DMS153 (cell line): ENCODE measurements around the gene CHST12.

Source experiments
- DNase-seq: peaks from one replicate; lab custom pipeline; 2025; lab: John Stamatoyannopoulos, UW

CHST12 gene

DNA sequence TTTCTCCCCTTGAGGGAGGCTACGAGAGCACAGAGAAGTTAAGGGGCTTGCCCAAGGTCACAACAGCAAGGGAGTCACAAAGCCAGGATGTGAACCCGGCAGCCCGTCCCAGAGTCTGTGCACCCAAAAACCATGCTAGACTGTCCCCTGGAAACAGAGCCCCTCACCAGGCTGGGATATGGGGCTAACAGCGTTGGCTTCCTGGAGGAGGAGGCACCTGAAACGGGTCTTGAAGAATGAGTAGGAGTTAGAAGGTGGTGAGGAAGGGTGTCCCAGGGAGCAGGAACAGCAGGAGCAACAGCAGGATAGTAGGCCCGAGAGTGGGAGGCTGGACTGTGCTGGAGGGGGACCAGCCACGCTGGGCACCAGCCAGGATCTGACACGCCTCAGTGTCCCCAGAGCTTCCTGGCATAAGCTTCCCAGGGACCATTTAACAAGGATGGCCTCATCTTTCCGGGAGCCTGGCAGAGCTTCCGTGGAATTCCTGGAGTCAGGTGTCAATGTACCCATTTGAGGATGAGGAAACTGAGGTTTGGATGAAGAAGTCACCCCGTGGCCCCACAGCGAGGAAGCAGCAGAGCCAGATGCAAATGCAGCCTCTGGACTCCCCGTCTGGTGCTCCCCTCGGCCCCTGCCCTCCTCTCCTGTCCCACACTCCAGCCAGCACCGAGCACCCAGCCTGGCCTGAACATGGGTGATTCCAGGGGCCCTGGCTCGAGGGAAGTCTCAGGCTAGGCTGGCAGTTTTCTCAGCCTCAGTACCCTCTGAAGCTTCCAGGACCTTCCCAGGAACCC is 76.1 kb downstream of the CHST12 start:
- DNase-seq: no peak

DNA sequence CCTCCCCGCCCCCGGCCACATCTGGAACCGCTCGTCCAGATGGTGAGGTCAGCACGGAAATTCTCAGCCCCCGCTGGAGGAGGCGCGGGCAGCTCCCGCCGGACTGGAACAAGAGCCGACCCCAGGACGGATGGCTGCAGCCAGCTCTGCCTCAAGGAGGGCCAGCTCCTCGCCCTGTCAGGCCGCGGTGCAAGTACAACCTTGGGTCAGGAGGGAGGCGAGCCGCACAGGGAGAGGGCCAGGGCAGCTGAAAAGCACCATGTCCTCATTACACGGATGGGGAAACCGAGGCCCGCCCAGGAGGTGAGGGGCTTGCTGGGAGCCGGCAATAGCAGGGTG is 76.6 kb downstream of the CHST12 start:
- no peak for DNase-seq

- DNase-seq: no peak
Observed at GRCh38 chr7:2481195-2481594, 77.8 kb downstream of the CHST12 start.

- DNase-seq: no peak
Observed at GRCh38 chr7:2482725-2483451, 79.5 kb downstream of the CHST12 start.

DNA sequence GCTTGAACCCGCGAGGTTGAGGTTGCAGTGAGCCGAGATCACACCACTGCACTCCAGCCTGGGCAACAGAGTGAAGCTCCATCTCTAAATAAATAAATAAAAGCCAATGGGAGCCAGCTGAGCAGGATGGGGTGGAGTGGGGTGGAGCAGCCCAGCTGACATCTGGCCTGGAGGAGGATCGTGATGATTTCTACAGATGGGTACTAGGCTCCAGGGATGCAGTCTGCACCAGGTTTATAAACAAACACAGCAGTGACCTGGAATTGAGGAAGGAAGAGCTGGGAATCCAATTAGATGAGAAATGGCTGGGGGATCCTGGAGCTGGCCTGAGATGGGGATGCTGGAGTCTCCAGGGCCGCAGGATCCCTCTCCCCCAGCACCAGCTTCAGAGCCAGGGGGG is 80.1 kb downstream of the CHST12 start:
- DNase-seq: peak; percentile 30

DNA sequence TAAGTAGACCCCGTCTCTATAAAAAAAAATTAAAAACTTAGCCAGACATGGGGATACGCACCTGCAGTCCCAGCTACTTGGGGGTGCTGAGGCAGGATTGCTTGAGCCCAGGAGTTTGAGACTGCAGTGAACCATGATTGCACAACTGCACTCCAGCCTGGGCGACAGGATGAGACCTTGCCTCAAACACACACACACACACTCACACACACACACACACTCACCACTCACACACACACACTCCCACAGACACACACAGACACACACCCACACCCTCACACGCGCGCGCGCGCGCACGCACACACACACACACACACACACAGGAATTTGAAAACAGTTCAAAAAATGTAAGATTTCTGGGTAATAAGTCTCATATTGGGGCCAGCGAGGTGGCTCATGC is 81.5 kb downstream of the CHST12 start:
- no peak for DNase-seq

DNA sequence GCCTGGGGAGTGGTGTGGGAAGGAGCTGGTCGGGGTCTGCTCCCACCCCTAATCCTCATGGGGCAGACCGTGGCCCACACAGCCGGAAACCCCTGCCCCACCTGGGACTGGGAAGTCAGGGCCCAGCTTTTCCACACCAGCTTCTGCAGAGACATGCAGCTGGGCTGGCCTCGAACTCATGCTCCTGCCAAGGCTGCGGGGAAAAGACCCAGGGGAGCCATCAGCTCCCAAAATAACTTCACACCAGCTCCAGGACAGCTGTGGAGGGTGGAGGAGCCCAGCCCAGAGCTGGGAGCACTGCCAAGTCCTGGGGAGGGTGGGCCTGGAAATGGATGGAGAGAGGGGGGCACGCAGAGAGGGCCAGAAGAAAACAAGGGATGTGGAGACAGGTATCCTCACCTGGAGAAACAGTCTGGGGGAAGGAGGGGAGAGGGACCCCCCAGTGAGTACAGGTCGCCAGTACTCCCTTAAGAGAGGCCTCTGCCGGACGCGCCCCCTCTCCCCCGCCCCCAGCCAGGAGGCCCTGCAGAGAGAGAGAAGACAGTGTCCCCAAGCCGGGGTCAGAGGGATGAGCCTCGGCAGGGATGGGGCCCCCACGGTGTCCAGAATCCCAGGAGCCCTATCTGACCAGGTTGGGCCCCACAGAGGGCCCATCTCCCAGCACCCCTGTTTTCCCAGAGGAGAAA is 84.3 kb downstream of the CHST12 start:
- DNase-seq: no peak

- DNase-seq: no peak
Observed at GRCh38 chr7:2488272-2488645, 84.8 kb downstream of the CHST12 start.

DNA sequence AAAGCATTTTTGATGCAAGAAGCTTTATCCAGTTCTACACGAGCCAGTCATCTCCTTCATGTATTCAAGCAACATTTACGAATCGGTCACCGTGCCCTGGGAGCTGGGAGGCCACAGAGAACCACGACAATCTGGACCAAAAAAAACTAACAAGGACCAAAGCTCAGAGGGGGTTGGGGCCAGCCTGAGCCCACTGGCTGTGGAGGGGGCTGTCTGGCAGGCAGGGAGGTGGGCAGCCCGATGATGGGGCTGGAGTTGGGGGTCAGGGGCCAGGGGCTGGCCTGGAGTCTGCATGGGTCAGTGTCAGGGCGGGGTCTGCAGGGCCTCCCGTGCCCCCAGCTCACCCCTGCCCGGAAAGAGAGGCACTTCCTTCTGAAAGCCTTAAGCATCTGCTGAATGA is 85.3 kb downstream of the CHST12 start:
- DNase-seq: no peak

- DNase-seq: no peak
Observed at GRCh38 chr7:2490181-2490651, 86.8 kb downstream of the CHST12 start.

DNA sequence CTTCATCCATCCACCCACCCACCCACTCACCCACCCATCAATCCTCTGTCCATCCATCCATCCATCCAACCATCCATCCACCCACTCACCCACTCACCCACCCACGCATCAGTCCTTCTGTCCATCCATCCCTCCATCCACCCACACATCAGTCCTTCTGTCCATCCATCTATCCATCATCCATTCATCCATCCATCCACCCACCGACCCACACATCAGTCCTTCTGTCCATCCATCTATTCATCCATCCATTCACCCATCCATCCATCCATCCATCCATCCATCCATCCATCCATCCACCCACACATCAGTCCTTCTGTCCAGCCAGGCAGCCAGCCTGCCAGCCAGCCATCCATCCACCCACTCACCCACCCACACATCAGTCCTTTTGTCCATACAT is 88.6 kb downstream of the CHST12 start:
- no peak for DNase-seq

DNA sequence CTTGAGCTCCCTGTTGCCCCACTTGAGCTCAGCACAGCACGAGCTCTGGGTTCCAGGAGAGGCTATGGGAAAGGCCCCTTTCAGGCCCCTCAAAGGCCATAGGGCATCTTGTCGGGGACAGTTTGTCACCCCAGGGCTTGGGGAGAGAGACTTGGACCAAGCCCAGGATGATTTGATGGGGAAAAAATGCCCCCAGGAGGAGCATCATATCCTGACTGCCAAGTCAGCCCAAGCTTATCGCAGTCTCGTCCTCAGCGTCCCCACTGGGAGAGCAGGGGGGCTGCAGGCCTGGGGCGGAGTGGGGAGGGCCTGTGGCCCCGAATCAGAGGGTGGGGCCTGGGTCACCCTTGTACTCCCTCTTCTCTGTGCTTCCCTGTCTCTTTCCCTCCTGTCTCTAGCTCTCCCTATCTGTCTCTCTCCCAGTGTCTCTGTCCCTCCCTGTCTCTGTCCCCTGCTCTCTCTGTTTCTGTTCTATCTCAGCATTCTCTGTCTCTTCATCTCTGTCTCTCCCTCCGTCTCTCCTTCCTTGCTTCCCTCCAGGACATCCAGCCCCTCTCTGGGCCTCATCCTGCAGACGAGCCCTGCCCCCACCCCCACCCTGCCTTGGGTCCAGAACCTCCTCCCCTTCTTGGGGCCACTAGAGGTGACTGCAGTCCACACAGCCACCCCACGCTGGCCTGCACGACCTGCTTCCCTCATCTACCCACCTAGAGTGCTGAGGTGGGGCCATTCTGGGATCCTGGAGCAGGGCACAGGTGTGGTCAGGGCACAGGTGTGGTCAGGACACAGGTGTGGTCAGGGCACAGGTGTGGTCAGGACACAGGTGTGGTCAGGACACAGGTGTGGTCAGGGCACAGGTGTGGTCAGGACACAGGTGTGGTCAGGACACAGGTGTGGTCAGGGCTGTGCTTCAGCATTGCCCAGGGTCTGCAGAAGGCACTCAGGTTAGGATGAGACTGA is 90.1 kb downstream of the CHST12 start:
- no peak for DNase-seq

DNA sequence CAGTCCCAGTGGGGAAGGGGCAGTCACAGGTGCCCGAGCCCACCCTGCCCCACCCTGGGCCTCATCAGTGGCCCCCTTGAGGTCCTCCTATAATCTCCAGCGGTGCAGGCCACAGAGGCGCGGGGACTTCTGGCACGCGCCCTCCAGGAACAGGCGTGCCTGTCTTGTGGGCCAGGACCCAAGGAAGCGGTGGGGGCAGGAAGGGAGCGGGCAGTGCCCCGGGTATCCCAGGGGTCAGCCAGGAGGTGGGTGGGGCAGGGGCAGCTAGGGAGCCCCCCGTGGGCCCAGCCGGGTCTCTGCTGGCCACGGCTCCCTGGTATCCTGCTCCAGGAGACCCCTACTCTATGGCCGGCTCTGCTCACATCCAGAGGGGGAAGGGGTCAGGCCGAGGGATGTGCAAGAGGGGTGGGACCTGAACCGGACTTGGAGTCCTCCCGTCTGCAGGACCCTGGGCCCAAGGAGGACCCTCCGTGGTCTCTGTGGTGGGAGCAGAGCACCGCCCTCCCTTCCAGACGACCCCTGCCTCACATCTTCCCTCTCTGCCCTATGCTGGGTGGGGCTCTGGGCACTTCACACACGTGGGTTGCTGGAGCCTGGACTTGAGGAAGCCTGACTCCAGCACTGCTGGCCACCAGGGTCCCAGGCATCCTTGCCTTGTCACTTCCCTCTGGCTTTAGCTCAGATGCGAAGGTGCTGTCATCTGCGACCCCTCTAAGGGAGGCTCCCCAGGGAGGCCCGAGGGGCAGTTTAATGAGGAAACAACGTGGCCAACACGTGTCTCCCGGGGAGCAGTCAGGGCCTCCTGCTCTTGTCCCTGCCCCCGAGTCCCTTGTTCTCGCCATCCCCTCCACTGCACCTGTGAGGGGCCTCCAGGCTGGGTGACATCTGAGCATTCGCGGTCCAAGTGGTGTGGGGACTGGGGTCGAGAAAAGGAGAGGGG is 91.0 kb downstream of the CHST12 start:
- DNase-seq: no peak

DNA sequence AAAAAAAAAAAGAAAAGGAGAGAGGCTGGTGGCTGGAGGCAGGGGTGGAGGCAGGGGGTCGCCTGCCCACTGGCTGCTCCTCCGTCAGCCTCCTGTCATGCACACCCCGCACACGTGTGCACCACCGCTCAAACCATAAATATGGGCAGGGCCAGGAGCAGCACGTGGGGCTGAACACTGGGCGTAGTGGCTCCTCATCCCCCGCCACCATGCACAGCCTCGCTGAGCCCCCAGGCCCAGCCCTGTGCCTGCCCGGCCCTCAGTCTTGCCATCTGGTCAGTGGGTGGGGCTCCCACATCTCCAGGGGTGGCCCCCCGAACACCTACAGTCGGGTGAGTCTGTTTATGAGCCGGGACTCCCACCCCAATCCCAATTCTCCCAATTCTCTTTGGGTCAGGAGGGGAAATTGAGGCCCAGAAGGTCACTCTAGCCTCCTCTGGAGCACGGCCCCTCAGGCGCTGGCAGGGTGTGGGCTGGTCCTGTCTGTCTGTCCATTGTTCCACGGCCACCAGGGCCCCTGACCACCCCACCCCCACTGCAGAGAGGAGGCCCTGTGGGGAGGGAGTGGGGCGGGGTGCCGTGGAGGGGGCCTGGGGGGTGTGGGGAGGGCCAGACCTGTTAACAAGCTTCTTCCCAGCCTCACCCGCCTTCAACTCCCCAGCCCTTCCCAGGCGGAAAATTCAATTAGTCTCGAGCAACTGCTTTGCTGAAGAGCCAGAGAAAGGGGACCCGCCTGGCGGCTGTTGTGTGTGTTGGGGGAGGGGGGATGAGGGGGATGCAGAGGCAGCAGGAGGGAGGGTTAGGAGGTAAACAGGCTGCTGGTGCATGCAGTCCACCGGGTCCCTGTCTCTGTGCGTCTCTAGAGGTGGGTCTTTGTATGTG is 92.2 kb downstream of the CHST12 start:
- no peak for DNase-seq

GRCh38 chr7:2496375-2496774 is 93.0 kb downstream of the CHST12 start:
- no peak for DNase-seq

DNA sequence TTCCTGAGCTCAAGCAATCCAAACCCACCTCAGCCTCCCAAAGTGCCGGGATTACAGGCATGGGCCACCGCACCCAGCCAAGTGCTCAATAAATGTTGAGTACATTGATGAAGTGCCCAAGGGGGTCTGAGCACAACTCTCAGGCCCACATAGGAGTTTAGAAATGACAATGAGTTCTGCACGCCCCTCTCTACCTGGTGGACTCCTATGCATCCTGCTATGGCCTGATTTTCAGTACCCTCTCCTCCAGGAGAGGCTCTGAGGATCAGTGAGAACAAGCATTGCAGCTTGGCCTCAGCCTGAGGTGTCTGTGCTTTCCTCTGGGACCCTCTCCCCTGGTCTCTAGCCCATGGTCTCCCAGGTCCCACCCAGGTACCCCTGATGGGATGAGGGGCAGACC is 93.7 kb downstream of the CHST12 start:
- DNase-seq: no peak

DNA sequence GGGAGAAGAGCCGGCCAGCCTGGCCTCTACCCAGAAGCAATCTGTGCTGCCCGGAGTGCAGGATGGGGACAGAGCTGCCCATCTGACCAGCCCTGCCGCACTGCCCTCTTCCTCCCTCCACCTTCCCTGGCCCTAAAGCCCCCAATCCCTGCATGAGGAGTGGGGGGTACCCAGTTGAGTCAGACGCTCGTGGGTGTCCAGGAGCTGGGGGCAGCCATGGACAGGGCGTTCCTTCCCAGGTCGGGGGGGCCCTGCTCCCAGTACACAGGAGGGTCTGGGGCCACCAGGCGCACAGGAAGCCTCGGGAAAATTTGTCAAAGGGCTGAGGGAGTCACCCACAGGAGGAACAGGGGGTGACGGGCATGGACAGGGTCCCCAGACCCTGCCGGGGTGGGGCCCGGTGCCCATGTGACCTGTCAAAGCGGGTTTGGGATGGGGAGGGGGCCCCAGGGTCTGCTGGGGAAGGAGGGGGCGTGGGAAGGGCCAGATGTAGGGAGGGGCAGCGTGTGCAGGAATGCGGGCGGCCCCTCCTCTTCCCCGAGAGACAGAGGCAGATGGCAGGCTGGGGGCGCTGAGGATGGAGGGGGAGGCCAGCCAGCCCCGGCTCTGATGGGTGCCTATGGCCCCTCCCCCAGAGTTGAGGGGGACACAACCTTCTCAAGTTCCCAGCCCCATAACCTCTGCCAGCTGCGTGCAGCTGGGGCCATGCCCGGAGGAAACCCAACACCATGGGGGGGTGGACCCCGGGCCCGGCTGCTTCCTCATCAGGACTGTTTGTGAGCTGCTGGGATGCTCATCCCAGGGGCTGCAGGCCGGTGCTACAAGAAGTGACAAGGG is 94.3 kb downstream of the CHST12 start:
- DNase-seq: no peak
